HCT116 (cell line): ENCODE measurements around the gene SHMT1.
"Not testable (repeated sequence)": the region's sequence is repeated elsewhere in the genome, so short reads cannot be mapped to it uniquely, and the experiment has no call there.

ENCODE experiments used
- CBX3 ChIP-seq: IDR thresholded peaks from 2 replicates; pipeline ENCODE4 v1.6.1; 2012; ENCODE audit warnings: low read depth
- CTCF ChIP-seq, 3 experiments: fragments of 200-600 bp in 1 of 3; sonication (generic) in 1 of 3; IDR thresholded peaks in 2 of 3; conservative IDR thresholded peaks in 1 of 3; 2 replicates each; pipeline ENCODE4 v1.5.1; 2012 to 2017; ENCODE audit warnings: low read depth in 2 of 3, low read length in 2 of 3, antibody characterized with exemption in 1 of 3, borderline replicate concordance in 1 of 3, control low read depth in 1 of 3, mild to moderate bottlenecking in 1 of 3, mixed read lengths in 1 of 3, mixed run types in 1 of 3, moderate library complexity in 1 of 3; ENCODE audit not compliant: insufficient read depth in 1 of 3
- EZH2 ChIP-seq: fragments of 200-600 bp; sonication (generic); IDR thresholded peaks from 2 replicates; pipeline ENCODE4 v1.6.1; 2017; ENCODE audit warnings: antibody characterized with exemption, mixed run types
- EZH2phosphoT487 ChIP-seq: fragments of 200-600 bp; IDR thresholded peaks from 2 replicates; pipeline ENCODE4 v1.6.1; 2018; ENCODE audit warnings: antibody characterized with exemption, borderline replicate concordance
- FOSL1 ChIP-seq: IDR thresholded peaks from 2 replicates; pipeline ENCODE4 v1.6.1; 2012; ENCODE audit warnings: low read depth
- MAX ChIP-seq: IDR thresholded peaks from 2 replicates; pipeline ENCODE4 v1.6.1; 2012
- POLR2A ChIP-seq: IDR thresholded peaks from 2 replicates; pipeline ENCODE4 v1.7.0; 2011; ENCODE audit warnings: borderline replicate concordance; ENCODE audit not compliant: insufficient read depth, insufficient read length; ENCODE audit errors: extremely low read depth
- POLR2AphosphoS5 ChIP-seq: IDR thresholded peaks from 2 replicates; pipeline ENCODE4 v1.6.1; 2011; ENCODE audit warnings: mild to moderate bottlenecking, low read depth, low read length, moderate library complexity
- REST ChIP-seq: IDR thresholded peaks from 2 replicates; pipeline ENCODE4 v1.6.1; 2012; ENCODE audit warnings: low read depth
- TF ChIP-seq, protein P1 (sequence below): IDR thresholded peaks from 2 replicates; pipeline ENCODE4 v1.6.1; 2011; ENCODE audit warnings: mild to moderate bottlenecking, low read length, moderate library complexity; ENCODE audit not compliant: insufficient replicate concordance; ENCODE audit errors: extremely low read depth

DNA sequence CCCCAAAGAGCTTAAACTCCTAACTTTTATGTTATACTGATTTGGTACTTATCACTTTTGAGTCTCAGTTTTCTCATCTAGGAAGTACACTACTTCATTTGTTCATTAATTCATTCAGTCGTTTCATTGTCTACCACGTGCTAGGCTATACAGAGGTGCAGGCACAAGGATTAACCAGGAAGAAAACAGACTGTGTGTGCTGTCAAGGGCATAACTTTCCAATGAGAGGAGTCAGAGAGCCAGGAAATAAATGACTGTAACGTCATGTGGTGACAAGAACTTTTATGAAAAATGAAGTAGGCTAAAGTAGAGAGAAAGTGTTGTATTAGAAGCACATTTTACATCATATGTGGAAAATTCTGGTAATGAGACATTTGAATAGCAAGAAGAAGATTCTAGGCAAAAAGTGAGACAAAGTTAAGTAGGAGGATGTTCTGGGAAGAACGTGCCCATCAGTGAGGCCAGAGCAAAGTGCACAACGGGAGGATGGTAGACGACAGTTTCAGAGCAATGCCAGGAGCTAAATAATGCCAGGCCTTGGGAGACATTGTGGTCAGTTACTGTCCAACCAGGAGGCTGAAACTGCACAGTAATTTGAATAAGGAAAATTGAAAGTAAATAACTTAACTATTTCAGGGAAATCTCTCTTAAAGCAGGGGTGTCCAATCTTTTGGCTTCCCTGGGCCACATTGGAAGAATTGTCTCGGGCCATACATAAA, 38.7 kb upstream of the SHMT1 start:
- TF ChIP-seq FOSL1; POLR2AphosphoS5; MAX; CTCF (IDR thresholded peaks at IDR 0.05 in 2 of 3, conservative IDR thresholded peaks at IDR 0.05 in 1 of 3; ENCODE audit: borderline replicate concordance in 1 of 3, insufficient read depth in 1 of 3, low read depth in 2 of 3, low read length in 2 of 3); EZH2phosphoT487; CBX3; POLR2A; REST; EZH2: not testable (repeated sequence)
- TF ChIP-seq, protein P1, sequence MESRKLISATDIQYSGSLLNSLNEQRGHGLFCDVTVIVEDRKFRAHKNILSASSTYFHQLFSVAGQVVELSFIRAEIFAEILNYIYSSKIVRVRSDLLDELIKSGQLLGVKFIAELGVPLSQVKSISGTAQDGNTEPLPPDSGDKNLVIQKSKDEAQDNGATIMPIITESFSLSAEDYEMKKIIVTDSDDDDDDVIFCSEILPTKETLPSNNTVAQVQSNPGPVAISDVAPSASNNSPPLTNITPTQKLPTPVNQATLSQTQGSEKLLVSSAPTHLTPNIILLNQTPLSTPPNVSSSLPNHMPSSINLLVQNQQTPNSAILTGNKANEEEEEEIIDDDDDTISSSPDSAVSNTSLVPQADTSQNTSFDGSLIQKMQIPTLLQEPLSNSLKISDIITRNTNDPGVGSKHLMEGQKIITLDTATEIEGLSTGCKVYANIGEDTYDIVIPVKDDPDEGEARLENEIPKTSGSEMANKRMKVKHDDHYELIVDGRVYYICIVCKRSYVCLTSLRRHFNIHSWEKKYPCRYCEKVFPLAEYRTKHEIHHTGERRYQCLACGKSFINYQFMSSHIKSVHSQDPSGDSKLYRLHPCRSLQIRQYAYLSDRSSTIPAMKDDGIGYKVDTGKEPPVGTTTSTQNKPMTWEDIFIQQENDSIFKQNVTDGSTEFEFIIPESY, result not testable (repeated sequence)
